H1 (cell line): ENCODE results near the gene FKBP10. TPM values are rescaled to one million over a fixed set of nuclear protein-coding genes. Genes with fewer than 3 reads are reported as not detected.
A peak's percentile ranks its signal among the peaks of the same experiment; 100 is the strongest.

Experiments used
- BCL11A ChIP-seq, 2 experiments: IDR thresholded peaks; one replicate each; pipeline ENCODE4 v1.6.1; 2011; ENCODE audit warnings: low read depth in 2 of 2, low read length in 2 of 2, mild to moderate bottlenecking in 2 of 2
- CHD7 ChIP-seq: fragments of 300-600 bp; sonication (generic); IDR thresholded peaks from 2 replicates; pipeline ENCODE4 v1.7.1; 2012; ENCODE audit warnings: low read length, moderate library complexity, mild to moderate bottlenecking, inconsistent platforms; ENCODE audit not compliant: insufficient replicate concordance
- CREB1 ChIP-seq: IDR thresholded peaks from 2 replicates; pipeline ENCODE4 v1.6.1; 2012; ENCODE audit warnings: inconsistent platforms
- EGR1 ChIP-seq: IDR thresholded peaks from 2 replicates; pipeline ENCODE4 v1.6.1; 2011; ENCODE audit warnings: low read depth, low read length, borderline replicate concordance
- GABPA ChIP-seq: IDR thresholded peaks from 2 replicates; pipeline ENCODE4 v1.6.1; 2011; ENCODE audit warnings: mild to moderate bottlenecking, low read length, moderate library complexity, borderline replicate concordance; ENCODE audit not compliant: insufficient read depth
- KDM4A ChIP-seq: IDR thresholded peaks from one replicate; pipeline ENCODE4 v1.7.1; 2012; ENCODE audit warnings: low read depth, mild to moderate bottlenecking, moderate library complexity, low read length, inconsistent platforms; ENCODE audit not compliant: severe bottlenecking
- RNF2 ChIP-seq: fragments of 200-900, 300-1000 bp; sonication (generic); IDR thresholded peaks from 2 replicates; pipeline ENCODE4 v1.7.1; 2016; ENCODE audit warnings: borderline replicate concordance, low read depth, mild to moderate bottlenecking, antibody characterized with exemption, low read length; ENCODE audit not compliant: poor library complexity, severe bottlenecking; ENCODE audit errors: missing control alignments
- SAP30 ChIP-seq: fragments of 300-600 bp; sonication (generic); IDR thresholded peaks from 2 replicates; pipeline ENCODE4 v1.7.1; 2012; ENCODE audit warnings: low read length, moderate library complexity, mild to moderate bottlenecking, inconsistent platforms; ENCODE audit not compliant: insufficient read depth, insufficient replicate concordance
- ZNF274 ChIP-seq: IDR thresholded peaks from 2 replicates; pipeline ENCODE4 v1.7.0; 2012; ENCODE audit warnings: low read length, borderline replicate concordance; ENCODE audit errors: extremely low read depth
- polyA plus RNA-seq, 7 experiments: library from polyadenylated mRNA; depleted of rRNA in 3 of 7; stranded (reverse) in 5 of 7; unstranded in 2 of 7; fragments of >200 nt in 5 of 7; fragments of 200-250 nt in 2 of 7; gene quantifications; 1 replicate in 5 of 7; 2 replicates in 1 of 7; 4 replicates in 1 of 7; pipeline versions ENCODE4 v1.2.1 to v1.2.3, GENCODE V29; 2011 to 2013; ENCODE audit warnings: missing spikeins in 2 of 7, mixed read lengths in 2 of 7
- total RNA-seq: library from RNA; stranded (reverse); fragmentation: NEBNext Ultra II Directional; extraction: Animal tissue kit (Norgen Biotek cat#: 25700); gene quantifications from 2 replicates; pipeline ENCODE4 v1.2.1, GENCODE V29; 2021

The FKBP10 gene
- total and polyA plus RNA-seq, 2 of the 8 experiments (the other 6 are each of a cell fraction or from before 2014, with no cell fraction given), result 173 to 283 TPM

GRCh38 chr17:41811549-41812380 is 1.0 kb upstream of the FKBP10 start, which contains the start of gene P3H4 (continued):
- no peak for TF ChIP-seq CHD7
- no peak for TF ChIP-seq ZNF274
- TF ChIP-seq GABPA, result 0 out of 2 replicates have a peak, but pooled peaks have one; percentile 13
- TF ChIP-seq EGR1, result peak; percentile 82
- TF ChIP-seq KDM4A, result peak; percentile 89
- TF ChIP-seq CREB1, result no peak; the same call in 1 of the 2 replicates
- no peak for TF ChIP-seq SAP30
- TF ChIP-seq BCL11A (IDR thresholded peaks at IDR 0.05; ENCODE audit: low read depth in 2 of 2, low read length in 2 of 2), result no peak
- TF ChIP-seq RNF2, result no peak
